Spleen (tissue), 11 donors: Measurements from ENCODE around the gene FGGY. TPM values are rescaled to one million over a fixed set of nuclear protein-coding genes. Genes with fewer than 3 reads are reported as not detected.

ENCODE experiments used
- DNase-seq: peaks from one replicate; pipeline ENCODE4 v3.0.0-alpha.2; 2020
- H3K27ac ChIP-seq, 8 donors: fragments of 200-600 bp; sonication (generic) in 7 of 8; 1 replicate in 4 of 8; 2 replicates in 4 of 8; pipeline versions ENCODE4 v1.5.0 to v1.8.0; 2016 to 2021; ENCODE audit warnings: inconsistent platforms in 4 of 8, mild to moderate bottlenecking in 4 of 8, moderate library complexity in 1 of 8
- H3K27me3 ChIP-seq, 7 donors: fragments of 200-600 bp; sonication (generic) in 6 of 7; replicated peaks in 1 of 7; 1 replicate in 4 of 7; 2 replicates in 3 of 7; pipeline versions ENCODE4 v1.5.0 to v1.8.0; 2016 to 2021; ENCODE audit warnings: inconsistent platforms in 3 of 7, mild to moderate bottlenecking in 1 of 7
- H3K36me3 ChIP-seq, 6 donors: fragments of 200-600 bp; sonication (generic) in 5 of 6; 1 replicate in 4 of 6; 2 replicates in 2 of 6; pipeline versions ENCODE4 v1.5.0 to v1.8.0; 2016 to 2021; ENCODE audit warnings: inconsistent platforms in 2 of 6
- H3K4me1 ChIP-seq, 6 donors: fragments of 200-600 bp; sonication (generic) in 5 of 6; 1 replicate in 3 of 6; 2 replicates in 3 of 6; pipeline versions ENCODE4 v1.5.0 to v1.8.0; 2016 to 2021; ENCODE audit warnings: inconsistent platforms in 3 of 6
- H3K4me3 ChIP-seq, 8 donors: fragments of 200-600 bp; sonication (generic) in 7 of 8; 1 replicate in 4 of 8; 2 replicates in 4 of 8; pipeline versions ENCODE4 v1.5.0 to v1.8.0; 2016 to 2021; ENCODE audit warnings: inconsistent platforms in 4 of 8, mild to moderate bottlenecking in 4 of 8, moderate library complexity in 2 of 8
- H3K9me3 ChIP-seq, 8 donors: fragments of 200-600 bp; sonication (generic) in 7 of 8; 1 replicate in 4 of 8; 2 replicates in 4 of 8; pipeline versions ENCODE4 v1.5.0 to v1.8.0; 2016 to 2021; ENCODE audit warnings: inconsistent platforms in 4 of 8
- POLR2A ChIP-seq, 3 donors: fragments of 450-650 bp; IDR thresholded peaks; one replicate each; pipeline ENCODE4 v1.5.1; 2017; ENCODE audit warnings: antibody characterized with exemption in 3 of 3, mild to moderate bottlenecking in 1 of 3
- POLR2AphosphoS5 ChIP-seq, 3 donors: sonication (generic); formaldehyde crosslinking; IDR thresholded peaks; one replicate each; pipeline ENCODE4 v1.5.1; 2017; ENCODE audit warnings: antibody characterized with exemption in 3 of 3
- WGBS, 5 donors: extraction: QIAGEN DNeasy Blood & Tissue Kit in 3 of 5; methylation state at CpG; one replicate each; pipeline versions ENCODE4 v1.1.5 to v1.1.7; 2013 to 2018; 5-methylcytosine and 5-hydroxymethylcytosine counted together
- intact Hi-C: fragments of 100-400 bp; cut with DNase I; formaldehyde crosslinking; loops from one replicate; pipeline ENCODE4 v1.15.0; 2023; ENCODE audit warnings: low total_unique reads
- polyA plus RNA-seq, 3 donors: library from polyadenylated mRNA; stranded (reverse); fragments of 200-250 nt; gene quantifications; one replicate each; pipeline ENCODE4 v1.2.1, GENCODE V29; 2013
- total RNA-seq, 7 donors: library from RNA; depleted of rRNA in 3 of 7; stranded (reverse); fragments of >200 nt in 3 of 7; fragmentation: NEBNext Ultra II Directional in 4 of 7; extraction: Animal tissue kit (Norgen Biotek cat#: 25700) in 4 of 7; gene quantifications; one replicate each; pipeline versions ENCODE4 v1.1.0 to v1.2.1, GENCODE V29; 2016 to 2021
- TF ChIP-seq, protein P1 (sequence below), 11 experiments: fragments of 200-600 bp in 7 of 11; fragments of 450-650 bp in 4 of 11; sonication (generic) in 4 of 11; IDR thresholded peaks in 8 of 11; conservative IDR thresholded peaks in 3 of 11; 1 replicate in 7 of 11; 2 replicates in 4 of 11; pipeline versions ENCODE4 v1.4.0 to v1.8.0; 2016 to 2021; ENCODE audit warnings: antibody characterized with exemption in 11 of 11, inconsistent platforms in 4 of 11, mild to moderate bottlenecking in 1 of 11
- donor health status: healthy with polysubstance abuse.
- donor health status: DM: no; HTN: no; CAD: no; lungs with moderate emphysema.
- donor health status: DM: no; HTN: no; CAD: no.
- donor health status: Bipolar disorder and iron deficiency.
- donor health status: healthy.
- donor health status: DM: no; HTN: no; CAD: no.
- donor health status: DM: yes; HTN: yes; CAD: no.

Gene FGGY
- total and polyA plus RNA-seq, 10 donors = 1.7 to 27.8 (median 13.2) TPM

- DNase-seq = no peak
- no peaks in the 10 kb centered on the region for H3K9me3 ChIP-seq
- TF ChIP-seq POLR2AphosphoS5 (IDR thresholded peaks at IDR 0.05) (no peak), POLR2A (IDR thresholded peaks at IDR 0.05) (no peak)
- TF ChIP-seq, protein P1, sequence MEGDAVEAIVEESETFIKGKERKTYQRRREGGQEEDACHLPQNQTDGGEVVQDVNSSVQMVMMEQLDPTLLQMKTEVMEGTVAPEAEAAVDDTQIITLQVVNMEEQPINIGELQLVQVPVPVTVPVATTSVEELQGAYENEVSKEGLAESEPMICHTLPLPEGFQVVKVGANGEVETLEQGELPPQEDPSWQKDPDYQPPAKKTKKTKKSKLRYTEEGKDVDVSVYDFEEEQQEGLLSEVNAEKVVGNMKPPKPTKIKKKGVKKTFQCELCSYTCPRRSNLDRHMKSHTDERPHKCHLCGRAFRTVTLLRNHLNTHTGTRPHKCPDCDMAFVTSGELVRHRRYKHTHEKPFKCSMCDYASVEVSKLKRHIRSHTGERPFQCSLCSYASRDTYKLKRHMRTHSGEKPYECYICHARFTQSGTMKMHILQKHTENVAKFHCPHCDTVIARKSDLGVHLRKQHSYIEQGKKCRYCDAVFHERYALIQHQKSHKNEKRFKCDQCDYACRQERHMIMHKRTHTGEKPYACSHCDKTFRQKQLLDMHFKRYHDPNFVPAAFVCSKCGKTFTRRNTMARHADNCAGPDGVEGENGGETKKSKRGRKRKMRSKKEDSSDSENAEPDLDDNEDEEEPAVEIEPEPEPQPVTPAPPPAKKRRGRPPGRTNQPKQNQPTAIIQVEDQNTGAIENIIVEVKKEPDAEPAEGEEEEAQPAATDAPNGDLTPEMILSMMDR (IDR thresholded peaks at IDR 0.05 in 8 of 11, conservative IDR thresholded peaks at IDR 0.05 in 3 of 11) = no peak
- no peaks in the 10 kb centered on the region for H3K36me3 ChIP-seq
- peaks cover 4 to 34% (median 16%) of the 10 kb centered on the region in 6 donors for H3K4me1 ChIP-seq
- whole genome bisulfite sequencing, 5 donors = 32 to 51% (median 35%) methylated on average over 5 of the region's 5 CpGs
- no peaks in the 10 kb centered on the region for H3K27me3 ChIP-seq
- H3K4me3 ChIP-seq = no peak overlapping the region
- intact Hi-C loops = no loop called here
- peak overlapping the region in 5 of 8 donors; percentile 0 to 80 (median 58) for H3K27ac ChIP-seq
These were observed 395.7 kb downstream of the FGGY start for GRCh38 chr1:59692591-59692990.

DNA sequence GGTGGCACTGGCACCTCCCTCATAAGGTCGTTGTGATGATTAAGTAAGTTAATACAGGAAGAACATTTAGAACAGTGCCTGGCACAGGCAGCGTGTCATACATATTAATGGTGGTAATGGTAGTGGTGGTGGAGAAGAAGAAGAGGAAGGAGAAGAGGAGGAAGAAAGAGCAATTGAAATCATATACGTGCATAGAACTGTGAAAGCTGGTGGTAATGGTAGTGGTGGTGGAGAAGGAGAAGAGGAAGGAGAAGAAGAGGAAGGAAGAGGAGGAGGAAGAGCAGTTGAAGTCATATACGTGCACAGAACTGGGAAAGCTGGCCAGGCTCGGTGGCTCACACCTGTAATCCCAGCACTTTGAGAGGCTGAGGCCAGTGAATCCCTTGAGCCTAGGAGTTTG, 396.5 kb downstream of the FGGY start:
- peak overlapping the region in 6 of 8 donors; percentile 0 to 80 (median 36) for H3K27ac ChIP-seq
- 35 to 55% (median 43%) methylated on average over 5 of the region's 5 CpGs for WGBS, 5 donors

DNA sequence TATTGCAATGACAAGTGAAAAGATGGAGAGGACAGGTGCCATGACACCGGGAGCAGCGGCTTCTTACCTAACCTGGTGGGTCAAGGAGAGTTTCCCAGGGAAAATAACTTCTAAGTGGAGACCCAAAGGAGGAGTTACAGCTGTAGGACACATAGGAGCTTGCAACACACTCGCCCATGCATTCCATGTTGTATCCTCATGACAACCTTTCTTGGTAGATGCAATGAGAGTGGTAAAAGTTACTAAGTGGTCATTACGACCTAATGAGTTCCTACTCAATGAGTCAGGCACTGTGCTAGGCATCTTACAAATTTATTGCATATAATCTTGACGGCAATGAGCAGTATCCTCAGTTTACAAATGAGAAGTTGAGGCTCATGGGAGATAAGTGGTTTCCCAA, 398.4 kb downstream of the FGGY start:
- WGBS, 5 donors = 81 to 95% (median 92%) methylated on average over 5 of the region's 5 CpGs
- Histone ChIP-seq H3K9me3 (no peaks in the 10 kb centered on the region), H3K36me3 (no peaks in the 10 kb centered on the region), H3K4me3 (no peak overlapping the region), H3K4me1 (peaks cover 16 to 54% (median 31%) of the 10 kb centered on the region in 6 donors), H3K27ac (peak overlapping the region in 1 of 8 donors; percentile 86), H3K27me3 (no peaks in the 10 kb centered on the region)
- no peak for DNase-seq
- intact Hi-C loops = loop anchor here (5.0 kb wide), 1 partner anchor 953 kb away; no protein-coding TSS in a partner anchor
- TF ChIP-seq POLR2A (IDR thresholded peaks at IDR 0.05) = no peak
- no peak for TF ChIP-seq POLR2AphosphoS5 (IDR thresholded peaks at IDR 0.05)
- TF ChIP-seq, protein P1 (IDR thresholded peaks at IDR 0.05 in 8 of 11, conservative IDR thresholded peaks at IDR 0.05 in 3 of 11) = no peak

More for the DNA sequence above, 396.5 kb downstream of the FGGY start:
- no peaks in the 10 kb centered on the region for H3K27me3 ChIP-seq
- peaks cover 8 to 42% (median 22%) of the 10 kb centered on the region in 6 donors for H3K4me1 ChIP-seq
- no peak overlapping the region for H3K4me3 ChIP-seq
- TF ChIP-seq POLR2A (IDR thresholded peaks at IDR 0.05) = no peak
- TF ChIP-seq, protein P1 (IDR thresholded peaks at IDR 0.05 in 8 of 11, conservative IDR thresholded peaks at IDR 0.05 in 3 of 11) = no peak
- no peak for TF ChIP-seq POLR2AphosphoS5 (IDR thresholded peaks at IDR 0.05)
- no peaks in the 10 kb centered on the region for H3K9me3 ChIP-seq
- intact Hi-C loops = no loop called here
- DNase-seq = no peak
- H3K36me3 ChIP-seq = no peaks in the 10 kb centered on the region

DNA sequence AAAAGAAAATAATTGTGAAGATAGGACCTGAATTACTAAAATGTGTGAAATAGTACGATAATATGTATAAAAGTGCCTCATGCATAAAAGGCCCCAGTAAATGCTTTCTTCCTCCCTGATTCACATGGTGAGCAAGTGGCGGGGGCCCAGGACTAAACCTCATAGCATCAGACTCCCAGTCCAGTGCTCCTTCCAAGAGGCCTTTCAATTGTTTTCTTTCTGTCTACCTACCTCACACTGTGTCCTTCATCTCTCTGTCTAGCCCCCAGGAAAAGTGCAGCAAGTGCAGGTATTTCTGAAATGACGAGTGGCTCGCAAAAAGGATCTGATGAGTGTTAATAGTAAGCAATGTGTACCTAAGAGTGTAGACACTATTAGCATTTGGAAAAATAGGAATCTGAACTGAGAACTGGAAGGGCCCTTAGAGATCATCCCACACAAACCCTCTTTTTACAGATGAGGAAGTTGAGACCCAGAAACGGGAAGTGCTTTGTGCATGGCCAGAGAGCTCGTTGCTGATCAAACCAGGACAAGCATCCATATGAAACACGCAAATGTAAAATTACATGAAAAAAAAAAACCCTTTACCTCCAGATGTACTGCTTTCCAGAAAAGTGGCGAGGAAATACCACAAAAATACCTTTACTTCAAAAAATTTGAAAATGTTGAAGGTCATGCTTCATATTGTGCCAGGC, 399.7 kb downstream of the FGGY start:
- peaks cover 16 to 54% (median 31%) of the 10 kb centered on the region in 6 donors for H3K4me1 ChIP-seq
- intact Hi-C loops = loop anchor here (5.0 kb wide), 1 partner anchor 954 kb away; no protein-coding TSS in a partner anchor
- H3K27ac ChIP-seq = peak overlapping the region in 7 of 8 donors; percentile 52 to 86 (median 67)
- no peaks in the 10 kb centered on the region for H3K36me3 ChIP-seq
- H3K9me3 ChIP-seq = no peaks in the 10 kb centered on the region
- WGBS, 5 donors = 54 to 68% (median 61%) methylated on average over 8 of the region's 8 CpGs
- H3K4me3 ChIP-seq = peak overlapping the region in 4 of 8 donors; percentile 2 to 51 (median 12)
- TF ChIP-seq POLR2AphosphoS5 (IDR thresholded peaks at IDR 0.05) = no peak
- TF ChIP-seq, protein P1 (IDR thresholded peaks at IDR 0.05 in 8 of 11, conservative IDR thresholded peaks at IDR 0.05 in 3 of 11) = no peak
- TF ChIP-seq POLR2A (IDR thresholded peaks at IDR 0.05) = no peak
- no peaks in the 10 kb centered on the region for H3K27me3 ChIP-seq
- no peak for DNase-seq
